Fibroblast of skin of left biceps (primary cell): ENCODE data around the gene SH3GL3.

Experiments
- DNase-seq, 2 experiments: peaks; one replicate each; pipeline ENCODE4 v3.0.0-alpha.2; 2013; ENCODE audit warnings: low read depth in 2 of 2

The SH3GL3 gene

DNA sequence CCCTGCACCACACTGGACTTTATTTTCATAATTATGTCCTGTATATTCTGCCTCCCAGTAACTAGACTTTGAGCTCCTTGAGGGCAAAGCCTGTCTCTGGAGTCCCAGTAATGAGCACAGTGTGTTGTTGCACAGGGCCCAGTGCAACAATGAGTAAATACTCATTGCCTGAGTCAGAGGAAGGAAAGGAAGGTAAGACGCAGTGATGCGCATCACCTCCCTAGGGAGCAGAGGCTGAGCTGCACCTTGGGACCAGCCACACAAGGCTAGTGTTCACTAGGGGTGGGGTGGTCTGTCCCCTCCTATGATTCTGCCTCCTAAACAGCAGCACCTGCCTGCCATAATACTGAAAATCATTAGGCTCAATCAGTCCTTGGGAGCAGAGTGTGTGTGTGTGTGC is 120.2 kb downstream of the SH3GL3 start:
- DNase-seq = no peak

DNA sequence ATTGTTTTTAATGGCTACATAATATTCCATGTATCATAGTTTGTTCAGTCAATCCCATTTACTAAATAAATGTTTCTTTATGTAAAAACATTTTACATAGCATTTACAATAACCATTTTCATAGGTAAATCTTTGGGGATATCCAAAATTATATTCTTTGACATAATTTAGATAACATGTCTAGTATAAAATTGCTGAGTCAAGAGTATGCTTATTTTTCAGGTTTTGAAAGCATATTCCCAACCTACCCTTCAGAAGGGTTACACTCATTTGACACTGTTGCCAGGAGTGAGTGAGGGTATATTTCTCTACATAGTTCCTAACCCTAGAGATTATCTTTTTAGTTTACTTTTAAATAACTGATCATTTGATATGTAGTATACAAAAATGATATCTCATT is 122.2 kb downstream of the SH3GL3 start:
- DNase-seq = no peak

DNA sequence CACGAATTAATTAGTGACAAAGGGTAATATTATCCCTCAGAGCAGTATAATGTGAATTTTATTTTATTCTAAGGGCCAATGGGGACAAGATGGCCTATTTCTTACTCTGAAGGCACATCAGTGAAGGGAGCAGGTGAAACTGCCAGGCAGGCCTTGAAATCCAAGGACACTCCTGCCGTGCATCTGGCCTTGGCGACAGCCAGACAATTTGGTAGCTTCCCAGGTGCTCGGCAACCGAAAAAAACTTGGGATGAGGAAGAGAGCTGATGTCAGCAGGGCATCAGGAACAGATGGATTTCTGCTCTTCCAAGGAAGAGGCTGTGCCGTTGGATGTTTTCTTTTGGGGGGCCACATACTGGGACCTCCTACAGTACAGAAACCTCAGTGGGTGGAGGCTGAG is 123.6 kb downstream of the SH3GL3 start:
- no peak for DNase-seq

GRCh38 chr15:83571820-83572707 is 124.9 kb downstream of the SH3GL3 start:
- no peak for DNase-seq

GRCh38 chr15:83574345-83574744 is 127.2 kb downstream of the SH3GL3 start:
- no peak for DNase-seq

- no peak for DNase-seq
Measured at GRCh38 chr15:83578691-83579090, 131.6 kb downstream of the SH3GL3 start.

GRCh38 chr15:83581381-83581780 is 134.2 kb downstream of the SH3GL3 start:
- no peak for DNase-seq

DNA sequence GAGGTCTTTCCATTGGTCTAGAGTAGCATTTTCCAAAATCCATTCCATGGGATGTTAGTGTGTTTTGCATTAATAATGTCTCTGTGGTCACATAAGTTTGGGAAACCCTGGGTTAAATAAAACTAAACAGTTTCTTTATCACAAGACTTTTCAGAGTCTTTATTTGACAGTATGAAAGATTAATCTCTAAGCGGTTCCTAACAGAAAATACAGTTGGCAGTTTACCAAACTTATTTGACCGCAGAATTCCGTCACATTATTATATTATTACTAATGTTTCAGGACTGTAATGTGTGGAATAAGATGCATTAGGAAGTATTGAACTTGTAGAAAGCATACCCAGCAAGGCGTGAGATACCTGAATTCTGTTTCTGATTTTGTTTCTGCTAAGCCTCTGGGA is 135.2 kb downstream of the SH3GL3 start:
- peak; percentile 26 to 42 for DNase-seq

DNA sequence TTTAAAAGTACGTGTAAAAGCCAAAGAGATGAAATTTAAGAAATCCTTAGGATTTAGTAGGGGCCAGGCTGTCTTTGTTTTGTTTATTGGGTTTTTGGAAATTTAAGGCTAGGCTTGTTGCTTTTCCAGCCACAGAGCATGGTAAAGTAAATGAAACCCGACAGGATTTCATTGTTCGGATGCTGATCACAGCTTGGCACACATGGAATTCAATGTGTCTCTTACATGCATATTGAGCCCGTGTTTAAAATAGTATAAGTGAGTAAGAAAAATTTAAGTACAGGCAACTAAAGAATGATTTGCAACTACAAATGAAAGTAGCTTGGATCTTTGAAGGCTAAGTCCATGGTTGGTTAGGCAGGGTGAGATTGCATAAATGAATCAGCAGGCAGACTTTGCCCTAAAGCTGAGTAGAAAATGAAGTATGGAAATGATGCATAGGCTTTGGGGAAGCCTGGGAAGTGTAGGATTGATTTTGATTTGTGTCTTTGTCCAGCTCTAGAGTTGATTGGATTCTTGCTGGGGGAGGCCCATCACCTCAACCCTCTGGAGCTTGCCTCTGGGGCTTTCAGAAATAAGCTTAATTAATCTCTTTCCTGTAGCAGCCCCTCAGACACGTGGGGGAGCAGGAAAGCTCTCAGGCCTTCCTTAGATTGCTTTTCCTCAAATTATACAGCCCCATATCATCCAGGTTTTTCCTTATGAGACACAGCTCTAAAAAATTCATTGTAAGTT is 138.6 kb downstream of the SH3GL3 start:
- DNase-seq = no peak

- no peak for DNase-seq
Measured at GRCh38 chr15:83587091-83587490, 139.9 kb downstream of the SH3GL3 start.

DNA sequence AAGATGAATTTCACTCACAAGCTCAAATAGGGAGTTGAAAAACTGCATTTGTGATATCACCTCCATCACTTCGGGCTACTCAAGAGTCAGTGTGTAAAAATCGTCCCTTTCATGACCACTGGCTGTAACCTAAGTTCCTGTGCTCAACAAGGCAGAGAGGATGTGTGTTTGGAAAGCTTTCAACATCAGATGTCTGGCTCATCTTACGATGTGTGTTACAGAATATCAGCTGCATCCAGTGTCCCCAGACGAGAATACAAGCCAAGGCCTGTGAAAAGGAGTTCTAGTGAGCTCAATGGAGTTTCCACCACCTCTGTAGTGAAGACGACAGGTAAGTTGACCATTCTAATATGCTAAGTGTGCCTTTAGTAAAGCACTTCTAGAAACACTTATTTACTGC is 141.3 kb downstream of the SH3GL3 start:
- DNase-seq = no peak

DNA sequence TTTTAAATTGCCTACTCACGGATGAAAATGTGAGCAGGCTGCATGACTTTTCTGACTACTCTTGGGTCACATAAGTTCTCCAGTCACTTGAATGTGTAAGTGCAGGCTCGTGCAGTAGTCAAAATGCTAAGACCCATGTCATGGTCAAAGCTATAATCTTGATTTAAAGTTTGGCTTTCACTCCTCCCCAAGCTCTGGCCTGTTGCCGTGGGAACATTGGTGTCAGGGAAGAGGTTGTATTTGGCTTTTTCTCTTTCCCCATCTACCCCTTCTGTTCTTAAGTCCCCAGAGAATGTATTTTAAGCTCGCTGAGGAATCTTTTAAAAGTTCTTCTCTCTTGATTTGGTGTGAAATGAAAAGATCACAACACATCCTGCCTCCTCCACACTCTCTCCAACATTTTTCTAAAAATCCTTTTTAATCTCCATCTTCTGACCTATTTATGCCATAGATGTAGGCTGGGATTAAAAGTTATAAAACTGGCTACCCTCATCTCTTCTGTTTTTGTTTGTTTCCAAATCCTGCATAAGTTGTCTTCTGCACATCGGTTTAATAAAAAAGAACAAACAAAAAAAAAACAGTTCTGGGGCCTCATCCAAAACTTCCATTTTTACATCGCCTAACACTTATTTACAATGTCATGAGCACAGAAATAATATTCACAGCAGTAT is 145.4 kb downstream of the SH3GL3 start:
- DNase-seq = no peak

DNA sequence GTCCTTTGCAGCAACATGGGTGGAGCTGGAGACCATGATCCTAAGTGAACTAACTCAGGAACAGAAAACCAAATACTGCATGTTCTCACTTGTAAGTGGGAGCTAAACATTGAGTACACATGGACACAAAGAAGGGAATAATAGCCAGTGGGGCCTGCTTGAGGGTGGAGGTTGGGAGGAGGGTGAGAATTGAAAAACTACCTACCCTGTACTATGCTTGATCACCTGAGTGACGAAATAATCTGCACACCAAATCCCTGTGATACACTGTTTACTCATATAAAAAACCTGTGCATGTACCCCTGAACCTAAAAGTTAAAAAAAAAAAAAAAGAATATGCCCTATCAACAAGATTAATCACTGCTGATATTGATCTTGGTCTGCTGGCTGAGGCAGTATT is 148.1 kb downstream of the SH3GL3 start:
- no peak for DNase-seq

DNA sequence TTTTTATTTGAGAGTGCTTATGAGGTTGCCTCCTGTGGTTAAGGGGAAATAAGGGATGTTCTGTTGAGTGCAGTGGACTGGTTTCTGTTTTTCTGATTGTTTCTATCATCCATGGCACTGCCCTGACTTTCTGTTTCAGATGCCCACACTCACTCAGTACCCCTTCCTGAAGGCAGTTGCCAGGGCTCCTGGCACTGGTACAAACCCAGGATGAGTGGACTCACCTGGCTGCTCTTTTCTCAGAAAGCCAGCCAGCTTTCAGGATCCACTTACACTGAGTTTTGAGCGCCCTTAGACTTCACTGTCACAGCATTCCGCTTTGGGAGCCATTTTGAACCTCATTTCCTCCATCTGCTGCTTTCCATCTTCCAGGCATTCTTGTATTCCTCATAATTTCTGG is 150.9 kb downstream of the SH3GL3 start:
- no peak for DNase-seq

- DNase-seq = no peak
Measured at GRCh38 chr15:83602021-83602420, 154.9 kb downstream of the SH3GL3 start.

DNA sequence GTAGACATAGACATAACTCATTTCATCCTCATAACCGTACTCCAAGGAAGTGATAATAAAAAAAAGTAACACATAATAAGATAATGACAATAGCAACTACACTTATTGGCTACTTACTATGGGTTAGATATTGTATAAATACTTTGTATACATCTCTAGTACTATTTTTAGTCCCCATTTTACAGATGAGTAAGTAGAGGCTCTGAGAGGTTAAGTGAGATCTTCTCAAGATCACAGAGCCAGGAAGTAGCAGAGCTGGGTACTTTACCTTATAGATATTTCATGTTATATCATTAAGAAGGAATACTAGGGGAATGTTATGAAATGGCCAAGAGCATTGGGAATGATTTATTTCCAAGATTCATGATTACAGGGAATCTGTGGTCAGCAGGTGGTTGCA is 157.4 kb downstream of the SH3GL3 start:
- DNase-seq = no peak

DNA sequence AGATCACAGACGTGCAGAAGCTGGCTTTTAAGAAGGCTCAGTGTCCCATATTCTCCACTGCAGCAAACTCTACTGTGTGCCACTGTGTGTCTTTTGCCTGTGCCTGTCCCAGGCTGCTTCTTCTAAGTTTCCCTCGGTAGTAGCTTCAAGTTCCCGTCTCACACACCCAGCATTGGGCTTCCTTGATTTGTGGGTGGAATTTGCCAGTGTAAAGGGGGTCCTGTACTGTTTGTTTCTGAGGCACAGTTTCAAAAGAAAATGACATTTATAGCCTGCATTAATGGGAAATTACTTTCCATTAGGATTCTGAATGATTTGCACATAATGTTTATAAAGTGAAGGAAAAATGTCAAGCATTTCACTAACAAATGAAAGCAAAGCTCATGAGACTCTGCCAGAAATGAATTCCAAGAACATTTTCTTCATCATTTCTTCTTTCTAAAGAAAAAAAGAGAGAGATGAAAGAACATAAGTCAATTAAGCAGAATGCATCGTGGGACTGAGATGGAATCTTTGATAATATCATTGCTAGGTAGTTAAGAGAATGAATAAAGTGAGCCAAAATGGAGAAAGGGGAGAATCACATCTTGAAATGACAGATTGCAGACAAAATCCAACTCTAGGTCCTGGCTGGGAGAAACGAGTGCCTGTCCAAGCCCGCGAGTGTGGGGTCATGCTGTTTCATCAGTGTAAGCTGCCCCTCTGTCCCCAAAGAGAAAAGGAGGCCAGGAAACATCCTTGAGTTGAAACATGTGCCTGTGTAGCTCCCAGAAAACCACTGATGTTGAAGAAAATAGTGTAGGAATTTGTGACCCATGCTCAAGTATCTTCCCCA is 158.2 kb downstream of the SH3GL3 start:
- DNase-seq = no peak

DNA sequence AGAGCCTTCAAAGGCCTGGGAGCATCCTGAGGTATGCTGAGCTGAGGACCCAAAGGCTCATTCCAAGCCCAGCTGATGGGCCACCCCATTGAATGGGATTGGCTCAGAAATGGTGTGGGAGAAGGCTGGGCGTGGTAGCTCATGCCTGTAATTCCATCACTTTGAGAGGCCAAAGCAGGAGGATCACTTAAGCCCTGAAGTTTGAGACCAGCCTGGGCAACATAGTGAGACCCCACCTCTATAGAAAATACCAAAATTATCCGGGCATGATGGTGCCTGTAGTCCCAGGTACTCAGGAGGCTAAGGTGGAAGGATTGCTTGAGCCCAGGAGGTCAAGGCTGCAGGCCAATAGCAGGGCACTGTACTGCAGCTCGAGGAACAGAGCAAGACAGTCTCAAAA is 163.0 kb downstream of the SH3GL3 start:
- DNase-seq = no peak

GRCh38 chr15:83610901-83611685 is 164.0 kb downstream of the SH3GL3 start:
- DNase-seq = no peak

DNA sequence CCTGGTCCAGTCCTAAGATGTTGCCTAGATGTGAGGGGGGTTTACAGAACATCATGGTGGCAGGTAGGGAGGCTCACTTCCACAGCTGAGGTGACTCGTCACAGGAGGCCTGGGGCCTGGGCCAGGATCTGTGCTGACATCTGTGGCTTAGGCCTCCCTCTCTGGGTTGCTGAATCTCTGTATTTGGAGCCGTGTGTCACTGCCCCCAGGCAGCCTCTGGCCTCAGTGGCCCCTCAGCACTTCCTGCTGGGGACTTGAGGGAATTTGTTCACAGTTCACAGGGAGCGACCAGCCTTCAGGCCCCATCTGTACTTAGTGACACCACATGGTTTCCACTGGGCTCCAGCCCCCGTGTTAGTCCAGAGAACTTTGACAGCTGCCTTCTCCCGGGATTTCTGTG is 165.1 kb downstream of the SH3GL3 start:
- no peak for DNase-seq
